ENCODE results near the gene KRTAP5-7. TPM values are rescaled to one million over a fixed set of nuclear protein-coding genes. Genes with fewer than 3 reads are reported as not detected.

Gene KRTAP5-7
- total and polyA plus RNA-seq, 12 donors = 0.07 to 0.28 TPM; not detected in 10

DNA sequence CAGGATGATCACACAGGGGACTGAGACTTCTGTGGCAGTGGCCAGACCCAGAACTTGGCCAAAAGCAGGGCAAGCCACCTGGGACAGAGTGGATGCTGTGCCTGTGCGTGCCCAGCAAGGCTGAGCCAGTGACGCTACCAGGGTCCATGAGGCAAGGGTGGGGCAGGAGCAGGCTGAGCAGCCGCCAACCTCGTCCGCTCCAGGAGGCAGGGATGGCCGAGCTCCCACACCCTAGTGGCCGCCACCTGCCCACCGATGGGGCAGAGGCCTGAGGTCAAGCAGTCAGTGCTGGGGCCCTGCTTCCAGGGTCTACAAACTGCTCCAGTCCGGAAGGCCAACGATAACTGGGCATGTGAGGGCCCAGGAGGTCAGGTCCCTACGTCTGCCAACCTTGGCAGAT, 28.4 kb downstream of the KRTAP5-7 start:
- intact Hi-C loops (cut with DNase I) = no loop called here
- Histone ChIP-seq H3K4me3 (no peak overlapping the region), H3K4me1 (replicated peaks in 1 of 2) (no peaks in the 10 kb centered on the region), H3K27ac (no peak overlapping the region), H3K9me3 (replicated peaks in 1 of 3) (no peaks in the 10 kb centered on the region), H3K36me3 (replicated peaks in 1 of 2) (no peaks in the 10 kb centered on the region), H3K27me3 (no peaks in the 10 kb centered on the region)
- no peak for TF ChIP-seq POLR2A (IDR thresholded peaks at IDR 0.05)
- TF ChIP-seq, protein P1, sequence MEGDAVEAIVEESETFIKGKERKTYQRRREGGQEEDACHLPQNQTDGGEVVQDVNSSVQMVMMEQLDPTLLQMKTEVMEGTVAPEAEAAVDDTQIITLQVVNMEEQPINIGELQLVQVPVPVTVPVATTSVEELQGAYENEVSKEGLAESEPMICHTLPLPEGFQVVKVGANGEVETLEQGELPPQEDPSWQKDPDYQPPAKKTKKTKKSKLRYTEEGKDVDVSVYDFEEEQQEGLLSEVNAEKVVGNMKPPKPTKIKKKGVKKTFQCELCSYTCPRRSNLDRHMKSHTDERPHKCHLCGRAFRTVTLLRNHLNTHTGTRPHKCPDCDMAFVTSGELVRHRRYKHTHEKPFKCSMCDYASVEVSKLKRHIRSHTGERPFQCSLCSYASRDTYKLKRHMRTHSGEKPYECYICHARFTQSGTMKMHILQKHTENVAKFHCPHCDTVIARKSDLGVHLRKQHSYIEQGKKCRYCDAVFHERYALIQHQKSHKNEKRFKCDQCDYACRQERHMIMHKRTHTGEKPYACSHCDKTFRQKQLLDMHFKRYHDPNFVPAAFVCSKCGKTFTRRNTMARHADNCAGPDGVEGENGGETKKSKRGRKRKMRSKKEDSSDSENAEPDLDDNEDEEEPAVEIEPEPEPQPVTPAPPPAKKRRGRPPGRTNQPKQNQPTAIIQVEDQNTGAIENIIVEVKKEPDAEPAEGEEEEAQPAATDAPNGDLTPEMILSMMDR (IDR thresholded peaks at IDR 0.05) = no peak
- no peak for DNase-seq
- WGBS, 4 donors = 91 to 97% (median 92%) methylated on average over 5 to 11 of the region's 11 CpGs

DNA sequence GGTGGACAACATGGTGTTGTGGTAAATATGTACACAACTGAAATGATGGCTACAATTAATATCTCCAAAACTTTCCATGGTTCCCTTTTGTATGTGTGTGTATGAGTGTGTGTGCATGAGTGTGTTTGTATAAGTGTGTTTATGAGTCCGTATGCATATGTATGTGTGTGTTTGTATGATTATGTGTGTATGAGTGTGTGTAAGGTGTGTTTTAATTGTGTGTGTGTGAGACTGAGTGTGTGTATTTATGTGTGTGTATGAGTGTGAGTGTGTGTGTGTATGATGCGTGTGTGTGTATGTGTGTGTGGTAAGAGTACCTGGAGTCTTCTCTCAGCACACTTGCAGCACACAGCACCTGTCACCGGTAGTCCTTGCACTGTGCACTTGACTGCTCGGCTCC, 29.0 kb downstream of the KRTAP5-7 start:
- H3K4me3 ChIP-seq = no peak overlapping the region
- intact Hi-C loops (cut with DNase I) = no loop called here
- no peak overlapping the region for H3K27ac ChIP-seq
- H3K36me3 ChIP-seq (replicated peaks in 1 of 2) = no peaks in the 10 kb centered on the region
- 81 to 95% (median 84%) methylated on average over 4 of the region's 4 CpGs for WGBS, 4 donors
- H3K27me3 ChIP-seq = no peaks in the 10 kb centered on the region
- H3K4me1 ChIP-seq (replicated peaks in 1 of 2) = no peaks in the 10 kb centered on the region
- H3K9me3 ChIP-seq (replicated peaks in 1 of 3) = no peaks in the 10 kb centered on the region
- TF ChIP-seq POLR2A (IDR thresholded peaks at IDR 0.05) = no peak
- TF ChIP-seq, protein P1 (IDR thresholded peaks at IDR 0.05) = no peak
- DNase-seq = no peak

DNA sequence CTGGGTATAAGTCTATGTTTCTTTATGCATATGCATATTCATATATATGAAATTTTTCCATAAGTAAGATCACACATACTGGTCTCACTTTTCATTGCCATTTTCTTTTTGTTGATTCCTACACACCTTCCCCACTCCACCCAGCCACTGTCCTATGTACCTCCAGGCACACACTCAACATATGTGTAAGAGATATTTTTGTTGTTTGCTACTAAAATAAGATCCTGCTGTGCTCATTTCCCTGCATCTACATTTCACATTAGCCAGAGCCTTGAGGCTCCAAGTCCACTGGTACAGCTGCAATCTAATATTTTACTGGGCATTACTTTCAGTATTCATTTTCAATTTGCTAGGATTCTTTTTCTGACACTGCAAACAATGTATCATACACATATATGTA, 30.2 kb downstream of the KRTAP5-7 start:
- TF ChIP-seq POLR2A (IDR thresholded peaks at IDR 0.05) = no peak
- TF ChIP-seq, protein P1 (IDR thresholded peaks at IDR 0.05) = no peak
- intact Hi-C loops (cut with DNase I) = no loop called here
- H3K36me3 ChIP-seq (replicated peaks in 1 of 2) = no peaks in the 10 kb centered on the region
- no peaks in the 10 kb centered on the region for H3K27me3 ChIP-seq
- DNase-seq = no peak
- no peak overlapping the region for H3K27ac ChIP-seq
- no peak overlapping the region for H3K4me3 ChIP-seq
- H3K9me3 ChIP-seq (replicated peaks in 1 of 3) = no peaks in the 10 kb centered on the region
- no peaks in the 10 kb centered on the region for H3K4me1 ChIP-seq (replicated peaks in 1 of 2)

DNA sequence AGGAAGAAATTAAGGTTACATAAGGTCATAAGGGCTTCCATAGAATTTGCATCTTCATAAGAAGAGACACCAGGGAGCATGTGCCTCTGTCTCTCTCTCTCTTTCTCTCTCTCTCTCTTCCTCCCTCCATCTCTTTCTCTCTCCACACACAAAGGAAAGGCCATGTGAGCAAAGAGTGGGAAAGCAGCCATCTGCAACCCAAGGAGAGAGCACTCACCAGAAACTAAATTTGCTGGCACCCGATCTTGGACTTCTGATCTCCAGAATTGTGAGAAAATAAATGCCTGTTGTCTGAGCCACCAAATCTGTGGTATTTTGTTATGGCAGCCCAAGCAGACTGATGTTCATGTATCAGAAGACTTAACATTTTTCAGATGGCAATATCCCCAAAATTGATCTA, 31.9 kb downstream of the KRTAP5-7 start:
- Histone ChIP-seq H3K36me3 (replicated peaks in 1 of 2) (no peaks in the 10 kb centered on the region), H3K27ac (no peak overlapping the region), H3K27me3 (peaks cover 3% of the 10 kb centered on the region), H3K4me3 (no peak overlapping the region), H3K9me3 (replicated peaks in 1 of 3) (no peaks in the 10 kb centered on the region), H3K4me1 (replicated peaks in 1 of 2) (no peaks in the 10 kb centered on the region)
- DNase-seq = no peak
- TF ChIP-seq, protein P1 (IDR thresholded peaks at IDR 0.05) = no peak
- no peak for TF ChIP-seq POLR2A (IDR thresholded peaks at IDR 0.05)
- 80 to 86% (median 85%) methylated on average over 1 of the region's 1 CpG for WGBS, 4 donors
- intact Hi-C loops (cut with DNase I) = no loop called here

All from adrenal gland (tissue), 12 donors.